IMR-90 (cell line): Measurements from ENCODE around the gene POLR2E. TPM values are rescaled to one million over a fixed set of nuclear protein-coding genes. Genes with fewer than 3 reads are reported as not detected.

Experiments
- ATAC-seq: fragments of 200-7000 bp; cut with Tn5 transposase; 2 replicates; pipeline ENCODE4 v1.9.1; 2020; ENCODE audit warnings: low read depth, mild to moderate bottlenecking, moderate library complexity
- BruUV-seq: library from RNA; stranded (reverse); fragments of 400-500 nt; replicated peaks from 2 replicates; lab custom pipeline; 2021; lab: Mats Ljungman, UMichigan
- CTCF ChIA-PET: fragments of 300-600 bp; formaldehyde crosslinking; extraction: SDS; loops from one replicate; lab custom pipeline; 2021; ENCODE audit warnings: antibody characterized with exemption; lab: Yijun Ruan, JAX
- POLR2A ChIA-PET: fragments of 300-600 bp; sonication (Branson Sonifier 250); formaldehyde crosslinking; loops from one replicate; lab custom pipeline; 2022; ENCODE audit warnings: antibody characterized with exemption; ENCODE audit not compliant: unreplicated experiment; lab: Charles Lee
- DNase-seq: peaks from one replicate; pipeline ENCODE4 v3.0.0; 2013
- H2AFZ ChIP-seq: replicated peaks from 2 replicates; pipeline ENCODE3; 2013; ENCODE audit warnings: low read length, mild to moderate bottlenecking; ENCODE audit not compliant: poor library complexity
- H2AK5ac ChIP-seq: 2 replicates; pipeline ENCODE4 v1.6.1; 2013; ENCODE audit warnings: low read depth, low read length, inconsistent platforms
- H2AK9ac ChIP-seq: replicated peaks from 2 replicates; pipeline ENCODE3; 2013; ENCODE audit warnings: mild to moderate bottlenecking, low read depth, low read length, moderate library complexity; ENCODE audit not compliant: poor library complexity
- H2BK120ac ChIP-seq: 2 replicates; pipeline ENCODE4 v1.6.1; 2013; ENCODE audit warnings: low read depth, low read length, inconsistent platforms
- H2BK15ac ChIP-seq: 3 replicates; pipeline ENCODE4 v1.6.1; 2013; ENCODE audit warnings: low read depth, low read length, inconsistent platforms
- H2BK20ac ChIP-seq: 2 replicates; pipeline ENCODE4 v1.6.1; 2013; ENCODE audit warnings: low read depth, mild to moderate bottlenecking, inconsistent platforms, low read length, moderate library complexity
- H2BK5ac ChIP-seq: 2 replicates; pipeline ENCODE4 v1.6.1; 2013; ENCODE audit warnings: mild to moderate bottlenecking, low read depth, low read length, inconsistent platforms; ENCODE audit not compliant: poor library complexity, severe bottlenecking
- H3K14ac ChIP-seq: replicated peaks from 2 replicates; pipeline ENCODE4 v1.6.1; 2013; ENCODE audit warnings: low read depth, low read length, inconsistent platforms
- H3K18ac ChIP-seq: 2 replicates; pipeline ENCODE4 v1.6.1; 2013; ENCODE audit warnings: low read depth, low read length, control low read depth
- H3K23ac ChIP-seq: 2 replicates; pipeline ENCODE4 v1.6.1; 2013; ENCODE audit warnings: low read depth, low read length, inconsistent platforms
- H3K27ac ChIP-seq: 2 replicates; pipeline ENCODE4 v1.5.1; 2013; ENCODE audit warnings: mild to moderate bottlenecking, control low read depth, low read length; ENCODE audit not compliant: insufficient read depth
- H3K27me3 ChIP-seq: 2 replicates; pipeline ENCODE4 v1.6.1; 2013; ENCODE audit warnings: low read length; ENCODE audit not compliant: control insufficient read depth, insufficient read depth
- H3K36me3 ChIP-seq: 2 replicates; pipeline ENCODE4 v1.6.1; 2013; ENCODE audit warnings: low read length, mixed read lengths; ENCODE audit not compliant: control insufficient read depth, insufficient read depth
- H3K4ac ChIP-seq: 2 replicates; pipeline ENCODE4 v1.6.1; 2013; ENCODE audit warnings: low read depth, low read length, inconsistent platforms
- H3K4me1 ChIP-seq: 2 replicates; pipeline ENCODE4 v1.6.1; 2013; ENCODE audit warnings: low read length, mixed read lengths; ENCODE audit not compliant: control insufficient read depth, insufficient read depth
- H3K4me2 ChIP-seq: 2 replicates; pipeline ENCODE4 v1.6.1; 2013; ENCODE audit warnings: low read depth, mild to moderate bottlenecking, control low read depth, low read length, moderate library complexity
- H3K4me3 ChIP-seq: 2 replicates; pipeline ENCODE4 v1.5.1; 2013; ENCODE audit warnings: low read depth, mild to moderate bottlenecking, control low read depth, low read length, moderate library complexity; ENCODE audit not compliant: insufficient read depth
- H3K56ac ChIP-seq: 2 replicates; pipeline ENCODE4 v1.6.1; 2013; ENCODE audit warnings: low read length, inconsistent platforms; ENCODE audit not compliant: insufficient read depth; ENCODE audit errors: extremely low read depth
- H3K79me1 ChIP-seq, 2 experiments: 2 replicates each; pipeline ENCODE4 v1.6.1; 2013; ENCODE audit warnings: low read length in 2 of 2, inconsistent platforms in 1 of 2, low read depth in 1 of 2
- H3K9ac ChIP-seq: 2 replicates; pipeline ENCODE4 v1.6.1; 2013; ENCODE audit warnings: low read depth, low read length, control low read depth
- H3K9me1 ChIP-seq: 2 replicates; pipeline ENCODE4 v1.6.1; 2013; ENCODE audit warnings: low read length, inconsistent platforms; ENCODE audit not compliant: insufficient read depth
- H3K9me3 ChIP-seq: 2 replicates; pipeline ENCODE4 v1.6.1; 2013; ENCODE audit warnings: low read length; ENCODE audit not compliant: control insufficient read depth, insufficient read depth
- H4K20me1 ChIP-seq: 2 replicates; pipeline ENCODE4 v1.6.1; 2013; ENCODE audit warnings: low read length, inconsistent platforms; ENCODE audit not compliant: insufficient read depth
- H4K5ac ChIP-seq: 2 replicates; pipeline ENCODE4 v1.6.1; 2013; ENCODE audit warnings: mild to moderate bottlenecking, low read depth, low read length, control low read depth
- H4K8ac ChIP-seq, 2 experiments: 2 replicates each; pipeline ENCODE4 v1.6.1; 2013; ENCODE audit warnings: low read depth in 2 of 2, low read length in 2 of 2, control low read depth in 1 of 2, inconsistent platforms in 1 of 2
- H4K91ac ChIP-seq: 2 replicates; pipeline ENCODE4 v1.6.1; 2013; ENCODE audit warnings: low read depth, low read length, inconsistent platforms; ENCODE audit not compliant: insufficient read depth
- BHLHE40 ChIP-seq: fragments of 150-350 bp; IDR thresholded peaks from 2 replicates; pipeline ENCODE4 v1.6.1; 2016; ENCODE audit warnings: mild to moderate bottlenecking, low read depth, low read length
- CEBPB ChIP-seq: IDR thresholded peaks from 2 replicates; pipeline ENCODE4 v1.6.1; 2012; ENCODE audit warnings: low read depth, low read length, improper control_type of control experiment
- CHD1 ChIP-seq: IDR thresholded peaks from 2 replicates; pipeline ENCODE4 v1.6.1; 2012; ENCODE audit warnings: low read depth, low read length, improper control_type of control experiment
- FOS ChIP-seq: fragments of 150-350 bp; IDR thresholded peaks from 2 replicates; pipeline ENCODE4 v1.6.1; 2016; ENCODE audit warnings: low read depth, low read length
- MAFK ChIP-seq: IDR thresholded peaks from 2 replicates; pipeline ENCODE4 v1.6.1; 2012; ENCODE audit warnings: low read depth, low read length, improper control_type of control experiment
- MAZ ChIP-seq: IDR thresholded peaks from 2 replicates; pipeline ENCODE4 v1.6.1; 2012; ENCODE audit warnings: low read depth, mild to moderate bottlenecking, low read length, improper control_type of control experiment, moderate library complexity, borderline replicate concordance
- MXI1 ChIP-seq: IDR thresholded peaks from 2 replicates; pipeline ENCODE4 v1.6.1; 2012; ENCODE audit warnings: low read depth, mild to moderate bottlenecking, low read length, moderate library complexity, borderline replicate concordance
- RAD21 ChIP-seq: IDR thresholded peaks from 2 replicates; pipeline ENCODE4 v1.6.1; 2012; ENCODE audit warnings: low read length, improper control_type of control experiment
- RCOR1 ChIP-seq: IDR thresholded peaks from 2 replicates; pipeline ENCODE4 v1.6.1; 2012; ENCODE audit warnings: mild to moderate bottlenecking, low read length, improper control_type of control experiment; ENCODE audit not compliant: insufficient replicate concordance
- RFX5 ChIP-seq: IDR thresholded peaks from 2 replicates; pipeline ENCODE4 v1.8.0; 2012; ENCODE audit warnings: low read depth, mild to moderate bottlenecking, low read length, moderate library complexity
- WGBS, 2 experiments: methylation state at CpG; one replicate each; pipeline versions ENCODE4 v1.1.5 to v1.1.7; 2013; ENCODE audit warnings: missing lambda C conversion rate in 2 of 2; ENCODE audit not compliant: insufficient read length in 1 of 2; ENCODE audit errors: extremely low coverage in 2 of 2; 5-methylcytosine and 5-hydroxymethylcytosine counted together
- dilution Hi-C: fragments of 300-500 bp; cut with HindIII; formaldehyde crosslinking; loops from one replicate; pipeline ENCODE4 v1.14.3; 2018; ENCODE audit warnings: low sequenced_read_pairs; ENCODE audit not compliant: unreplicated experiment
- in situ Hi-C: fragments of 300-500 bp; cut with MboI; formaldehyde crosslinking; loops from 3 replicates; pipeline ENCODE4 v1.14.3; 2019; ENCODE audit warnings: low sequenced_read_pairs, inconsistent platforms, mixed read lengths
- intact Hi-C: fragments of 100-400 bp; cut with micrococcal nuclease; formaldehyde crosslinking; loops from 2 replicates; pipeline ENCODE4 v1.10.0; 2022
- polyA plus RNA-seq, 3 experiments: library from polyadenylated mRNA; depleted of rRNA; stranded (reverse); fragments of >200 nt; gene quantifications; 2 replicates each; pipeline ENCODE4 v1.2.3, GENCODE V29; 2012; ENCODE audit warnings: low replicate concordance in 1 of 3
- total RNA-seq: library from RNA; depleted of rRNA; stranded (reverse); fragments of >200 nt; gene quantifications from 2 replicates; pipeline ENCODE4 v1.2.3, GENCODE V29; 2012
- TF ChIP-seq, protein P1 (sequence below): fragments of 150-350 bp; IDR thresholded peaks from 2 replicates; pipeline ENCODE4 v1.6.1; 2016; ENCODE audit warnings: low read depth, mild to moderate bottlenecking, low read length, moderate library complexity, borderline replicate concordance
- TF ChIP-seq, protein P2 (sequence below): conservative IDR thresholded peaks from 2 replicates; pipeline ENCODE4 v1.5.1; 2012; ENCODE audit warnings: mild to moderate bottlenecking, low read depth, low read length, improper control_type of control experiment

POLR2E gene
- total and polyA plus RNA-seq, 2 of the 4 experiments (the other 2 are of a cell fraction): 294 to 391 TPM

DNA sequence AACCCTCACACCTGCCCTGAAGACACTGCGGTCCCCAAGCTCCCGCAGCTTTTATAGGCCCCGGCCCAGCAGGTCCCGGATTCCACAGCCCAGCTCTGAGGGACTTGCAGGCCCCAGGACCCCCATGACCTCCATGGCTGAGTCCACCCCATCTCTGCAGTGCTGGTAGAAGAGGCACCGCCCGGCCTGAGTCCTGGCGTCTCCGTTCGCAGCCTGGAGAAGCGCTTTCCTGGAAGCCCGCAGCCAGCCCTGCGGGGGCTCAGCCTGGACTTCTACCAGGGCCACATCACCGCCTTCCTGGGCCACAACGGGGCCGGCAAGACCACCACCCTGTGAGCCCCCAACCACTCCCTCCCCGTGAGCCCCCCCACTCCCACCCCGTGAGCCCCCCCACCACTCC, 46.1 kb downstream of the POLR2E start:
- in situ Hi-C loops: no loop called here
- dilution Hi-C loops: no loop called here
- no peaks in the 10 kb centered on the region for H4K20me1 ChIP-seq
- H2AK5ac ChIP-seq: no peak overlapping the region
- 88% methylated on average over 4 of the region's 17 CpGs; no CpG with 5 or more reads in 1 of the 2 experiments for WGBS, 2 experiments
- TF ChIP-seq RFX5: no peak
- no peak for TF ChIP-seq MAFK
- no peak for TF ChIP-seq MAZ
- TF ChIP-seq MXI1: no peak
- TF ChIP-seq, protein P1, sequence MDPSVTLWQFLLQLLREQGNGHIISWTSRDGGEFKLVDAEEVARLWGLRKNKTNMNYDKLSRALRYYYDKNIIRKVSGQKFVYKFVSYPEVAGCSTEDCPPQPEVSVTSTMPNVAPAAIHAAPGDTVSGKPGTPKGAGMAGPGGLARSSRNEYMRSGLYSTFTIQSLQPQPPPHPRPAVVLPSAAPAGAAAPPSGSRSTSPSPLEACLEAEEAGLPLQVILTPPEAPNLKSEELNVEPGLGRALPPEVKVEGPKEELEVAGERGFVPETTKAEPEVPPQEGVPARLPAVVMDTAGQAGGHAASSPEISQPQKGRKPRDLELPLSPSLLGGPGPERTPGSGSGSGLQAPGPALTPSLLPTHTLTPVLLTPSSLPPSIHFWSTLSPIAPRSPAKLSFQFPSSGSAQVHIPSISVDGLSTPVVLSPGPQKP: no peak
- no peak for TF ChIP-seq RCOR1
- TF ChIP-seq FOS: no peak
- TF ChIP-seq, protein P2, sequence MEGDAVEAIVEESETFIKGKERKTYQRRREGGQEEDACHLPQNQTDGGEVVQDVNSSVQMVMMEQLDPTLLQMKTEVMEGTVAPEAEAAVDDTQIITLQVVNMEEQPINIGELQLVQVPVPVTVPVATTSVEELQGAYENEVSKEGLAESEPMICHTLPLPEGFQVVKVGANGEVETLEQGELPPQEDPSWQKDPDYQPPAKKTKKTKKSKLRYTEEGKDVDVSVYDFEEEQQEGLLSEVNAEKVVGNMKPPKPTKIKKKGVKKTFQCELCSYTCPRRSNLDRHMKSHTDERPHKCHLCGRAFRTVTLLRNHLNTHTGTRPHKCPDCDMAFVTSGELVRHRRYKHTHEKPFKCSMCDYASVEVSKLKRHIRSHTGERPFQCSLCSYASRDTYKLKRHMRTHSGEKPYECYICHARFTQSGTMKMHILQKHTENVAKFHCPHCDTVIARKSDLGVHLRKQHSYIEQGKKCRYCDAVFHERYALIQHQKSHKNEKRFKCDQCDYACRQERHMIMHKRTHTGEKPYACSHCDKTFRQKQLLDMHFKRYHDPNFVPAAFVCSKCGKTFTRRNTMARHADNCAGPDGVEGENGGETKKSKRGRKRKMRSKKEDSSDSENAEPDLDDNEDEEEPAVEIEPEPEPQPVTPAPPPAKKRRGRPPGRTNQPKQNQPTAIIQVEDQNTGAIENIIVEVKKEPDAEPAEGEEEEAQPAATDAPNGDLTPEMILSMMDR: no peak
- TF ChIP-seq CEBPB: no peak
- TF ChIP-seq CHD1: no peak
- no peak for TF ChIP-seq BHLHE40
- no peak for TF ChIP-seq RAD21
- no peak overlapping the region for H3K9ac ChIP-seq
- no peaks in the 10 kb centered on the region for H3K9me1 ChIP-seq
- no peak for DNase-seq
- no peak overlapping the region for H3K4ac ChIP-seq
- no peak overlapping the region for H3K23ac ChIP-seq
- H4K91ac ChIP-seq: no peak overlapping the region
- no peak overlapping the region for H4K8ac ChIP-seq
- no peak overlapping the region for H4K5ac ChIP-seq
- no peaks in the 10 kb centered on the region for H3K36me3 ChIP-seq
- no peak overlapping the region for H2AFZ ChIP-seq
- H2BK20ac ChIP-seq: no peak overlapping the region
- ATAC-seq: no peak
- POLR2A ChIA-PET: no interaction called here
- no peak overlapping the region for H2BK15ac ChIP-seq
- peaks cover 6% of the 10 kb centered on the region; the same call in 1 of the 2 replicates for H3K9me3 ChIP-seq
- no peak overlapping the region for H3K4me3 ChIP-seq
- no peak overlapping the region for H2BK120ac ChIP-seq
- H3K56ac ChIP-seq: no peak overlapping the region
- CTCF ChIA-PET: no interaction called here
- H2AK9ac ChIP-seq: no peak overlapping the region
- BruUV-seq: no TSS peak
- H2BK5ac ChIP-seq: no peak overlapping the region
- H3K27me3 ChIP-seq: no peaks in the 10 kb centered on the region
- H3K79me1 ChIP-seq: no peaks in the 10 kb centered on the region
- no peak overlapping the region for H3K27ac ChIP-seq
- no peak overlapping the region for H3K14ac ChIP-seq
- no peaks in the 10 kb centered on the region for H3K4me1 ChIP-seq
- H3K4me2 ChIP-seq: no peak overlapping the region
- intact Hi-C loops: no loop called here
- H3K18ac ChIP-seq: no peak overlapping the region
